Posterior cingulate gyrus (tissue), 11 donors: Measurements from ENCODE around the gene PXYLP1.

ENCODE experiments used
- DNase-seq, 10 donors: peaks; one replicate each; pipeline versions ENCODE4 v3.0.0 to v3.0.0-alpha.2; 2020 to 2021; ENCODE audit warnings: mixed read lengths in 3 of 10
- intact Hi-C: fragments of 100-400 bp; cut with DNase I; formaldehyde crosslinking; loops from one replicate; pipeline ENCODE4 v1.15.1; 2023

The PXYLP1 gene

DNA sequence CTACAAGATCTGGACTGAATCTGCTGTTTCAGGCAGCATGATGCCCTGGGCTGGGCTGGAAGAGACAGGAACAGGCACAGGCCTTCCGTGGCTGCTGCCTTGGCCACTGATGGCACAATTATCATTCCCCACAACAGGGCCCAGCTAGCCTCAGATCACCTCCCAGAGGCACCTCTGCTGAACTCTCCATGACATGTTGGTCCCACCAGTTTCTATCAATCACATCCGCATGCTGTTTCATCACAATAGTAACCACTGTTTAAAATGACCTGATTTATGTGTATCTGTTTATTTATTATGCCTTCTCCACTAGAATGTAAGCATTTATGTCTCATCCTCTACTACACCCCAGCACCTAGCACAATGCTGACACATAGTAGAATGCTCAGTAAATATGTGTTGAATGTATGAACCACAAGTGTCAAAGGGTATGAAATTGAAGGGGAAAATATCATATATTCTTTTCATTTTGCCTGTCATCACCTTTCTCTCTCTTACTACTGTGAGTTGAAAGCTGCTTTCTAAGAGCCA is 104.0 kb downstream of the PXYLP1 start:
- no peak for DNase-seq
- intact Hi-C loops: no loop called here

DNA sequence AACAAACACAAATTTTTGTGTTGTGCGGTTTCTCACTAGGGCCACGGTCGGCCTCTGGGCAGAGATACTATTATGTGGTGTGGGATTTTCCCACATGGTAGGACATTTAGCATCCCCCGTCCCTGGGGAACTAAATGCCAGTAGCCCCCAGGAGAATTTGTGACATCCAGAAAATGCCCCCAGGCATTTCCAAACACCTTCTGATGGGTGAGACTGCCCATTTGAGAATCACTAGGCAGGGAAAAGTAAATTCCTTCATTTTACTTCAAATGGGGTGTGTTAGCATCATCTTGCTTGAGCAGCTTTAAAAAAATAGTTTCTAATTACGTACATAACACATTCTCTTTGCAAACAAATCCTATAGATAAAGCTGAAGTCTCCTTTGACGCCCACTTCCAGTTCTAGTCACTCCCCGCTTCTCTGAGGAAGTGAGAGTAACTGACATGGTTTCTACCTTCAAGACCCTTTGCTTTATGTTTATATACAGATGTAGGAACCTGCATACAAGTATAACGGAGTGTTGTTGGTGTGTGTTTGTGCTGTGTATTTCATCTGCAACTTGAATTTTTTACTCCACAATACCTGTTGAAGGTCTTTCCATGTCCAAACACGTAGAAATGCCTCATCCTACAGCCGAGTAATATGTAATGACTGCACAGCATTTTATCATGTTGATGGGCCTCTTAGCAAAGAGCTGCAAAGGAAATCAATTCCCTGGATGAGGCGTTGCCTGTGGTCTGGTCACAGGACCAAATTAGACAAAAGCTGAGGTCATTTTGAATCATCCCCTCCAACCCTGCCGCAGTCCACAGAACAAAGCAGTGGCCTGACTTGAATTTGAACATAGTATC is 105.3 kb downstream of the PXYLP1 start:
- intact Hi-C loops: no loop called here
- no peak for DNase-seq

DNA sequence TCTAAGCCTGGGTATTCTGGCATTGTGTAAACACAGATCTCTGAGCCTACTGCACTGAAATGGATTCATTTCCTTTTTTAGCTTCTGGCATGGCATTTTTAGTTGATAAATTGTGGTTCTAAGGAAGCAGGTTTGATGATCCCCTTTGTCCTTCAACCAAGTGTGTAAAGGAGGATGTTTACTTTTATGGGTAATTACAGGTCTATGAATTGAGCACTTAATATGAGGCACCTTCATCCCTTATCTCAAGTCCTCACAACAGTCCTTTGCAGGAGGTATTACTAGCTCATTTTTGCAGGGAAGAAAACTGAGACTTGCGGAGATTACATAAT is 105.9 kb downstream of the PXYLP1 start:
- DNase-seq: no peak
- intact Hi-C loops: no loop called here

DNA sequence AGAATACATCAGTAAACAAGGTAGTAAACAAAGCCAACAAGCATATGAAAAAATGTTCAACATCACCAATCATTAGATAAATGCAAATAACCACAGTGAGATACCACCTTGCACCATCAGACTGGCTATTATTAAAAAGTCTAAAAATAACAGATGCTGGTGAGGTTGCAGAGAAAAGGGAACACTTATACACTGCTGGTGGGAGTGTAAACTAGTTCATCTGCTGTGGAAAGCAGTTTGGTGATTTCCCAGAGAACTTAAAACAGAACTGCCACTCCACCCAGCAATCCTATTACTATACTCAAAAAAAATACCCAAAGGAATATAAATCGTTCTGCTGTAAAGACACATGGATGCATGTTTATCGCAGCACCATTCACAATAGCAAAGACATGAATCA is 106.4 kb downstream of the PXYLP1 start:
- intact Hi-C loops: no loop called here
- no peak for DNase-seq

DNA sequence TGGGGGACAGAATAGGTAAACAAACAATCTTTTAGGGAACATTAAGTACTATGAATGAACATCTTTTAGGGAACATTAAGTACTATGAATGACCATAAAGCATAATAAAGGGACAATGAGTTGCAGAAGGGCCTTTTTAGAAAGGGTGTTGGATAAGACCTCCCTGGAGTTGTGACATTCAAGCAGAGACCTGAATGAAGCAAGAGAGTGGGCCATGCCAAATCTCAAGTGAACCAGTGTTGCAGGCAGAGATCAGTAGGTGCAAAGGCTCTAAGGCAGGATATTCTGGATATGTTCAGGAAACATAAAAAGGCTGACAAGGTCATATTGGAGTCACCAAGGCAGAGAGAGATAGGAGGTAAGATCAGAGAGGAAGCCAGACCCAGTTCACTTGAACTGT is 107.3 kb downstream of the PXYLP1 start:
- intact Hi-C loops: no loop called here
- no peak for DNase-seq

DNA sequence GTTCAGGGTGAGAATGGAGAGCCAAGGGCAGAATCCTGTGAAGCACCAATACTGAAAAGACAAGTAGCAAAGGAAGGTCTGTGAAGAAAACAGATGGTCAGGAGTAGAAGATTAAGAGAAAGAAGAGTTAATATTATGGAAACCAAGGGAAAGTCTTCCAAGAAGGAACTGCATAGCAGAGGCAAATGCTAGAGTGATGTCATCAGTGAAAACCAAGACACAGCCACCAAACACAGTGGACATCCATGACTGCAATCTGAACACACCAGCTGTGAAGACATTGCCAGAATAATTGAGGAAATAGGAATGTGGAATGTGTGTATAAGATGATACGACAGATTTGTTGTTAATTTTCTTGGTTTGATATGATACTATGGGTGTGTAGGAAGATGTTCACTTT is 109.9 kb downstream of the PXYLP1 start:
- no peak for DNase-seq
- intact Hi-C loops: no loop called here

DNA sequence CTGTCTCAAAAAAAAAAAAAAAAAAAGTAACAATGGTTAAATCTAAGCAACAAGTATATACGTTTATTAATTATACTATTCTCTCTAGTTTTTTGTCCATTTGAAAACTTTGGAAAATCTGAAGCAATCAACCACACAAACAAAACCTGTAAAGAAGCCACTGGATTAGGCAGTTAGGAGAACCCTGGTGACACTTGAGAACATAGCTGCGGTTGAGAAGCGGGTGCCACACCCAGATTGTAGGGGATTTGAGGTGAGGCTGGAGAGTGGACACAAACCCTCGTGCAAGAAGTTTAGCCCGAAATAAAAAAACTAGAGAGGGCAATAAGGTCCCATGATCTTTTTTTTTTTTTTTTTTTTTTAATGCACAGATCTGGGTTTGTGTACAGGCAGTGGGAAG is 110.8 kb downstream of the PXYLP1 start:
- DNase-seq: no peak
- intact Hi-C loops: no loop called here

DNA sequence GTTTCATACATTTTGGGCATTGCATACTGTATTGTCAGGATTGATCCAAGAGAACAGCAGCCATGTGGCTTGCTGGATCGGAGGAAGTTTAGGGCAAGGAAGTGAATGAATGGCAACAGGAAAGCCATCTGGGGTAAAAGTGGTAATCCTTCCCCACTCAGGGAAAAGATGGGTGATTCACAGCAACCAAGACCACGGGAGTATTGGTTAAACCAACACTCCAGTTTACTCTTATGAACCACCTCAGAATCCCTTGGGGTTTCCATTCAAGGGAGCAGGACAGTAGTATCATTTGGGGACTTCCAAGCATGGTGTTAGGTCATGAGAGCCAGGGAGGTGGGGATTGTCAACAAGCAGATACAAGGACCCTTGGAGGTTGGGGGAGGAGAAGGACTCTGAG is 111.5 kb downstream of the PXYLP1 start:
- intact Hi-C loops: no loop called here
- no peak for DNase-seq

DNA sequence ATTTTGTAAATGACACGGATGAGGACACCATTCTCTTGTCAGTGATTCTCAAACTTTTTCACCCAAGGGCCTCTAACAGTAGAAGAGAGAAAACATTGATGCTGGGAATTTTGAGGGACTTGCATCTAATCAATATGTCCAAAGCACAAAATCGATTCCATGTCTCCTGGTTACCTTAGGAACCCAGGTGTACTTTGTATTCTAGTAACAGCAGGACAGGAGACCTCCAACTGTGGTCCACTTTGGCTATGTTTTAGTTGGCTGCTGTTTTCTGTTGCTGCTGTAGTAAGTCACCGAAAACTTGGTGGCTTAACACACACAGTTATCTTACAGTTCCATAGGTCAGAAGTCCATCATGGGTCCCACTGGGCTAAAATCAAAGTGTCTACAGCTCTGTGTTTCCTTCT is 112.2 kb downstream of the PXYLP1 start:
- intact Hi-C loops: no loop called here
- no peak for DNase-seq
